Activated naive CD8-positive, alpha-beta T cell treated with anti-CD3 and anti-CD28 coated beads, Interleukin-2, amount 10 ng/mL, durations not matched to agents 7 days and 5 days (primary cell): ENCODE results near the gene PRKN. TPM values are rescaled to one million over a fixed set of nuclear protein-coding genes. Genes with fewer than 3 reads are reported as not detected.
A peak's percentile ranks its signal among the peaks of the same experiment; 100 is the strongest.

Experiments
- ATAC-seq: fragments of 150-1000 bp; cut with Tn5 transposase; one replicate; pipeline ENCODE4 v1.10.0; 2021; ENCODE audit warnings: low read depth, moderate library complexity
- POLR2A ChIA-PET: fragments of 350-600 bp; sonication (Branson Sonifier 250); formaldehyde crosslinking; loops from one replicate; lab custom pipeline; 2021; ENCODE audit warnings: antibody characterized with exemption; lab: Charles Lee
- DNase-seq: peaks from one replicate; pipeline ENCODE4 v3.0.0; 2021
- H3K27ac Mint-ChIP-seq: one replicate; pipeline ENCODE4 v1.8.0; 2022; ENCODE audit warnings: mild to moderate bottlenecking, mixed read lengths
- H3K27me3 Mint-ChIP-seq: one replicate; pipeline ENCODE4 v1.8.0; 2022; ENCODE audit warnings: mild to moderate bottlenecking, moderate library complexity, mixed read lengths
- H3K36me3 Mint-ChIP-seq: one replicate; pipeline ENCODE4 v1.8.0; 2021; ENCODE audit warnings: mild to moderate bottlenecking, mixed read lengths
- H3K4me1 Mint-ChIP-seq: one replicate; pipeline ENCODE4 v1.8.0; 2021; ENCODE audit warnings: mixed read lengths
- H3K4me3 Mint-ChIP-seq: one replicate; pipeline ENCODE4 v1.8.0; 2022; ENCODE audit warnings: mild to moderate bottlenecking, moderate library complexity, mixed read lengths
- H3K9me3 Mint-ChIP-seq: one replicate; pipeline ENCODE4 v1.8.0; 2021; ENCODE audit warnings: mixed read lengths
- total RNA-seq, 2 experiments: library from RNA; stranded (reverse); gene quantifications; one replicate each; pipeline ENCODE4 v1.2.3, GENCODE V29; 2021

Gene PRKN
- total RNA-seq, 2 experiments from 2014 or later = 1.00 to 1.5 TPM

GRCh38 chr6:161540532-161540931 is 1187.0 kb downstream of the PRKN start:
- H3K27ac Mint-ChIP-seq = no peak overlapping the region
- H3K36me3 Mint-ChIP-seq = no peaks in the 10 kb centered on the region
- no peaks in the 10 kb centered on the region for H3K9me3 Mint-ChIP-seq
- POLR2A ChIA-PET = no interaction called here
- H3K27me3 Mint-ChIP-seq = no peaks in the 10 kb centered on the region
- H3K4me3 Mint-ChIP-seq = no peak overlapping the region
- no peaks in the 10 kb centered on the region for H3K4me1 Mint-ChIP-seq
- DNase-seq (no peak), ATAC-seq (no peak)

- DNase-seq (no peak), ATAC-seq (no peak)
- Mint-ChIP-seq H3K27ac (no peak overlapping the region), H3K9me3 (no peaks in the 10 kb centered on the region), H3K4me3 (no peak overlapping the region), H3K27me3 (no peaks in the 10 kb centered on the region), H3K36me3 (no peaks in the 10 kb centered on the region), H3K4me1 (no peaks in the 10 kb centered on the region)
- POLR2A ChIA-PET = no interaction called here
Observed at GRCh38 chr6:161536224-161536630, 1191.3 kb downstream of the PRKN start.

GRCh38 chr6:161534264-161534873 is 1193.2 kb downstream of the PRKN start:
- Mint-ChIP-seq H3K4me3 (no peak overlapping the region), H3K27me3 (no peaks in the 10 kb centered on the region), H3K9me3 (no peaks in the 10 kb centered on the region), H3K4me1 (no peaks in the 10 kb centered on the region), H3K36me3 (no peaks in the 10 kb centered on the region), H3K27ac (peak overlapping the region; percentile 20)
- DNase-seq (no peak), ATAC-seq (no peak)
- POLR2A ChIA-PET = no interaction called here

GRCh38 chr6:161533266-161533665 is 1194.3 kb downstream of the PRKN start:
- Mint-ChIP-seq H3K4me1 (no peaks in the 10 kb centered on the region), H3K4me3 (no peak overlapping the region), H3K27me3 (peaks cover 3% of the 10 kb centered on the region), H3K9me3 (no peaks in the 10 kb centered on the region), H3K36me3 (no peaks in the 10 kb centered on the region), H3K27ac (no peak overlapping the region)
- POLR2A ChIA-PET = no interaction called here
- DNase-seq = no peak
- no peak for ATAC-seq

GRCh38 chr6:161532536-161532935 is 1195.0 kb downstream of the PRKN start:
- no peak for ATAC-seq
- POLR2A ChIA-PET = no interaction called here
- H3K9me3 Mint-ChIP-seq = no peaks in the 10 kb centered on the region

GRCh38 chr6:161526794-161527193 is 1200.8 kb downstream of the PRKN start:
- no peak for DNase-seq
- no peak for ATAC-seq
- Mint-ChIP-seq H3K36me3 (no peaks in the 10 kb centered on the region), H3K27me3 (peaks cover 3% of the 10 kb centered on the region), H3K4me1 (no peaks in the 10 kb centered on the region), H3K4me3 (no peak overlapping the region), H3K9me3 (peaks cover 3% of the 10 kb centered on the region), H3K27ac (no peak overlapping the region)
- POLR2A ChIA-PET = no interaction called here

More at GRCh38 chr6:161532536-161532935, 1195.0 kb downstream of the PRKN start:
- DNase-seq = no peak
- Mint-ChIP-seq H3K36me3 (no peaks in the 10 kb centered on the region), H3K27me3 (peaks cover 3% of the 10 kb centered on the region), H3K4me3 (no peak overlapping the region), H3K27ac (no peak overlapping the region), H3K4me1 (no peaks in the 10 kb centered on the region)

GRCh38 chr6:161523362-161523761 is 1204.2 kb downstream of the PRKN start:
- DNase-seq = no peak

GRCh38 chr6:161522276-161522675 is 1205.3 kb downstream of the PRKN start:
- Mint-ChIP-seq H3K4me1 (peaks cover 10% of the 10 kb centered on the region), H3K9me3 (peaks cover 6% of the 10 kb centered on the region), H3K4me3 (no peak overlapping the region), H3K27ac (no peak overlapping the region), H3K27me3 (no peaks in the 10 kb centered on the region), H3K36me3 (no peaks in the 10 kb centered on the region)
- DNase-seq (no peak), ATAC-seq (no peak)
- POLR2A ChIA-PET = no interaction called here

More at GRCh38 chr6:161523362-161523761, 1204.2 kb downstream of the PRKN start:
- H3K9me3 Mint-ChIP-seq = peaks cover 6% of the 10 kb centered on the region
- H3K27ac Mint-ChIP-seq = no peak overlapping the region
- POLR2A ChIA-PET = no interaction called here
- no peaks in the 10 kb centered on the region for H3K36me3 Mint-ChIP-seq
- no peaks in the 10 kb centered on the region for H3K27me3 Mint-ChIP-seq
- ATAC-seq = no peak
- H3K4me1 Mint-ChIP-seq = peaks cover 10% of the 10 kb centered on the region
- no peak overlapping the region for H3K4me3 Mint-ChIP-seq

- peaks cover 7% of the 10 kb centered on the region for H3K9me3 Mint-ChIP-seq
- POLR2A ChIA-PET = no interaction called here
- ATAC-seq = no peak
Observed at GRCh38 chr6:161511447-161512095, 1216.0 kb downstream of the PRKN start.

GRCh38 chr6:161508341-161508740 is 1219.2 kb downstream of the PRKN start:
- DNase-seq (no peak), ATAC-seq (no peak)
- no peaks in the 10 kb centered on the region for H3K36me3 Mint-ChIP-seq
- no peak overlapping the region for H3K4me3 Mint-ChIP-seq
- no peaks in the 10 kb centered on the region for H3K27me3 Mint-ChIP-seq
- no peak overlapping the region for H3K27ac Mint-ChIP-seq
- H3K4me1 Mint-ChIP-seq = no peaks in the 10 kb centered on the region
- POLR2A ChIA-PET = no interaction called here
- peaks cover 7% of the 10 kb centered on the region for H3K9me3 Mint-ChIP-seq

More at GRCh38 chr6:161511447-161512095, 1216.0 kb downstream of the PRKN start:
- Mint-ChIP-seq H3K4me1 (no peaks in the 10 kb centered on the region), H3K36me3 (no peaks in the 10 kb centered on the region), H3K27me3 (no peaks in the 10 kb centered on the region), H3K4me3 (no peak overlapping the region), H3K27ac (no peak overlapping the region)
- DNase-seq = no peak

GRCh38 chr6:161507375-161507774 is 1220.2 kb downstream of the PRKN start:
- POLR2A ChIA-PET = no interaction called here
- Mint-ChIP-seq H3K4me3 (no peak overlapping the region), H3K27ac (no peak overlapping the region), H3K36me3 (peaks cover 2% of the 10 kb centered on the region), H3K27me3 (no peaks in the 10 kb centered on the region), H3K4me1 (no peaks in the 10 kb centered on the region), H3K9me3 (peaks cover 8% of the 10 kb centered on the region)
- ATAC-seq (no peak), DNase-seq (no peak)

GRCh38 chr6:161503570-161503969 is 1224.0 kb downstream of the PRKN start:
- H3K9me3 Mint-ChIP-seq = peaks cover 8% of the 10 kb centered on the region
- no peak for DNase-seq
- no peaks in the 10 kb centered on the region for H3K27me3 Mint-ChIP-seq
- peaks cover 2% of the 10 kb centered on the region for H3K36me3 Mint-ChIP-seq
- H3K4me3 Mint-ChIP-seq = no peak overlapping the region
- ATAC-seq = no peak
- POLR2A ChIA-PET = no interaction called here
- no peaks in the 10 kb centered on the region for H3K4me1 Mint-ChIP-seq
- H3K27ac Mint-ChIP-seq = no peak overlapping the region

GRCh38 chr6:161498881-161499280 is 1228.7 kb downstream of the PRKN start:
- POLR2A ChIA-PET = no interaction called here
- no peak overlapping the region for H3K4me3 Mint-ChIP-seq
- H3K27ac Mint-ChIP-seq = no peak overlapping the region
- H3K36me3 Mint-ChIP-seq = peaks cover 2% of the 10 kb centered on the region
- no peaks in the 10 kb centered on the region for H3K4me1 Mint-ChIP-seq
- H3K27me3 Mint-ChIP-seq = peaks cover 1% of the 10 kb centered on the region
- H3K9me3 Mint-ChIP-seq = peaks cover 2% of the 10 kb centered on the region
- ATAC-seq (no peak), DNase-seq (no peak)

GRCh38 chr6:161498359-161498758 is 1229.2 kb downstream of the PRKN start:
- peaks cover 2% of the 10 kb centered on the region for H3K9me3 Mint-ChIP-seq
- H3K36me3 Mint-ChIP-seq = peaks cover 2% of the 10 kb centered on the region
- peaks cover 1% of the 10 kb centered on the region for H3K27me3 Mint-ChIP-seq
- no peaks in the 10 kb centered on the region for H3K4me1 Mint-ChIP-seq
- DNase-seq (no peak), ATAC-seq (no peak)
- POLR2A ChIA-PET = no interaction called here
- H3K4me3 Mint-ChIP-seq = no peak overlapping the region
- no peak overlapping the region for H3K27ac Mint-ChIP-seq
